DMS114 treated with DMSO at 0.1 percent for 48 hours (cell line): ENCODE measurements around the gene NCBP2L.
"Not testable (repeated sequence)": the region's sequence is repeated elsewhere in the genome, so short reads cannot be mapped to it uniquely, and the experiment has no call there.

ENCODE experiments used
- DNase-seq: peaks from one replicate; lab custom pipeline; 2025; ENCODE audit not compliant: unreplicated experiment; lab: John Stamatoyannopoulos, UW

NCBP2L gene

DNA sequence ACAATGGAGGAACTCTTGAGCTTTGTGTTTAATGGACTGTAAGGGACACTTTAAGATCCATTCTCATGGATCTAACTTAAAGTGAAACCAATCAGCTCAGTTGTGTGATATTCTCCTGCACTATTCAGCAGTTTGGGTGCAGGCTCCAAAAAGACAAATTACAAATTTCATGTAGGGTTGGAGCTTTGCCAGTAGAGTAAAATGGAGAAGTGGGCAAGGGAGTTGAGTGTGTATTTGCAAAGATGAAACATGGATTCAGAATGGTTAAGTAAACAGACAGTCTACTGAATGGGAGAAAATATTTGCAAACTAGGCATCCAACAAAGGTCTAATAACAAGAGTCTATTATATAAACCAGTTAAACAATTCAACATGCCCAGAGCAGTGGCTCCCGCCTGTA lies 26.9 kb downstream of the NCBP2L start:
- no peak for DNase-seq

- DNase-seq: no peak
These were observed 27.6 kb downstream of the NCBP2L start for GRCh38 chrX:107805179-107805578.

- not testable (repeated sequence) for DNase-seq
These were observed 32.5 kb downstream of the NCBP2L start for GRCh38 chrX:107810053-107810452.

DNA sequence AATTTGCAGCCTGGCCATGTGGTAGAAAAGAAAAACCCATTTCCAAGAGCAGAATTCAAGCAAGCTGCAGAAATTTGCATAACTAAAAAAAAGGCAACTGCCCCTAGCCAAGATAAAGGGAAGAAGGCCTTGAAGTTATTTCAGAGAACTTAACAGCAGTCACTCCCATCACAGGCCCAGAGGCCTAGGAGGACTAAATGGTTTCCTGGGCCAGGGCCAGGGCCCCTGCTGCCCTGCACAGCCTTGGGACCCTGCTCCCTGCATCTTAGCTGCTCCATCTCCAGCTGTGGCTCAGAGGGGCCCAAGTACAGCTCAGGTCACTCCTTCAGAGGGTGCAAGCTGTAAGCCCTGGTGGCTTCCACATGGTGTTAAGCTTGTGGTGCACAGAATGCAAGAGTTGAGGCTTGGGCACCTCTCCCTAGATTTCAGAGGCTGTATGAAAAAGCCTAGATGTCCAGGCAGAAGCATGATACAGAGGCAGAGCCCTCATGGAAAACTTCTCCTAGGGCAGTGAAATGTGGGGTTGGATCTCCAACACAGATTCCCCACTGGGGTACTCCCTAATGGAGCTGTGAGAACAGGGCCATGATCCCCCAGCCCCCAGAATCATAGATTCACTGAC lies 41.5 kb downstream of the NCBP2L start:
- no peak for DNase-seq

DNA sequence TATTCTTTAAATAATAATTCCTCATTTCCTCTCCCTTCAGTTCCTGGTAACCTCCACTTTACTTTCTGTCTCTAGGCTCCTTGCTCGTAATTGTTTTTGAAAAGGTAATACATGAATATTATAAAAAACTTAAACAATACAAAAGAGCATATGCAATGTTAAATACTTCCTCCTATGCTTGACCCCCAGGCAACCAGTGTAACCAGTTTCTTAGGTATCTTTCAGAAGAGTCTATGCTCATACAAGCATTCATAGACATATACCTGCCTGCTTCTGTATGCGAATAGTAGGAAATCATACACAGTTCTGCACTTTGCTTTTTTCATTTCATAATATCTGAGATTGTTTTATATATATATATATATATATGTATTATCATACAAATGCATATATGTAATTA lies 45.5 kb downstream of the NCBP2L start:
- no peak for DNase-seq

GRCh38 chrX:107823456-107823855 lies 45.9 kb downstream of the NCBP2L start:
- no peak for DNase-seq

DNA sequence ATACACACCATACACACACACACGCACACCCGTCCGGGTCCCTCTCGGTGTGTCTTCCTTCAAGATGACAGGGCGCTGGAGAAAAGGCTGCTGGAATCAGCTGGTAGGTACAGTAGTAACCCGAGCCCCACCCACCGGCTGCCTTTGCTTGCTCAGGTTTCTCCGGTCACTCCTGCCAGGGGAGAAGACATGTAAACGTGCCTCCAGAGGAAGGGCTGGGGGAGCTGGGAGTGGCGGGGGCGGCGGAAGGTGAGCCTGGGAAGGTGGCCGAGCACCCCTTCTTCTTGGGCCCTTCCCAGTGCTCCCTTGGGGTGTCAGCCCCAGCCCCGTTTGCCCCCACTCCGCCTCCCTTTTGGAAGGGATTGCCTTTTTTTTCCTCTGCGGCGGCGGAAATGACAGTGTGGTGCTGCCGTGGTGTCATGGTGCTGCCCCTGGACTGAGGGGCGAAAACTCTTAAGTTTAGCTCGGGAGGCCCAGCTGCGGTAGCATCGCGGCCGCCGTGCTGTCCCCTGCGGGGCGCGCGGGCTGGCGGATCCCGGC lies 48.2 kb downstream of the NCBP2L start, which contains the start of gene MID2:
TSS of gene MID2 (plus strand) at position 169 of the 540 bp plus-strand sequence. CDS start 561 bp downstream, outside the sequence.
- DNase-seq: no peak

- no peak for DNase-seq
These were observed 48.9 kb downstream of the NCBP2L start for GRCh38 chrX:107826238-107827029.

DNA sequence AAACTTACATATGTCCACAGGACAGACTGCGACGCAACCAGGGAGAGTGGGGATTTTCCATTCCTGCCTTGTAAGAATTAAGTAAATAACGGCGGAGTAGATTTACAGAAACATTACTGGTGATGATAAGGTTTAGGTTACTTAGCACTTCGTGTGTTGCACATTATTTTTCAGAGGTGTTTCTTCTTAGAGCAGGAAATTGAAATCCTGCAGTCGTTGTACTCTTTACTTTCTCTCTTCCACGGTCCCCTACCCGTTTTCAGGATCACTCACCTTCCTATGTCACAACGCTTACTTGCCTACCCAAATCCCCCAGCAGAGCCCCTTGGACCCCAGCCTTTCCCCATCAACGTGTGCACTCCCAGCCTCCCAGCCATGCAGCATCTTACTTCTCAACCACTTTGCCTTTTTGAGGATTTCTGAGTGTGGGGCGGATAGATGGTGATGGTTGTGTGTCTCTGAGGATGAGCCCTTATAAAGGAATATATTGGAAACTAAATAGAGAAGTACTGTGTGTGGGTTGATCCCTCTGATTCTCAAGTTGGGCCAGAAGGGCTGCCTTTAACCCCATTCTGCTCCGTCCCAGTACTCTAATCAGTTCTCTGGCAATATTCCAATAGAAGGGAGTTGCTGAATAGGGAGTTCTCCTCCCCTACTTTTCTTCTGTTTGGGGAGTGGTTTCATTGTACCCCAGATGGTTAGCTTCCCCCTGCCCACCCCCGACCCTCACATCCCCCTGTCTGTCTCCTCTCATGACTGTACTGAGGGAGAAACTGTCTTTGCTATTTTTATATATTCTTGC lies 49.7 kb downstream of the NCBP2L start:
- peak; percentile 18 for DNase-seq

DNA sequence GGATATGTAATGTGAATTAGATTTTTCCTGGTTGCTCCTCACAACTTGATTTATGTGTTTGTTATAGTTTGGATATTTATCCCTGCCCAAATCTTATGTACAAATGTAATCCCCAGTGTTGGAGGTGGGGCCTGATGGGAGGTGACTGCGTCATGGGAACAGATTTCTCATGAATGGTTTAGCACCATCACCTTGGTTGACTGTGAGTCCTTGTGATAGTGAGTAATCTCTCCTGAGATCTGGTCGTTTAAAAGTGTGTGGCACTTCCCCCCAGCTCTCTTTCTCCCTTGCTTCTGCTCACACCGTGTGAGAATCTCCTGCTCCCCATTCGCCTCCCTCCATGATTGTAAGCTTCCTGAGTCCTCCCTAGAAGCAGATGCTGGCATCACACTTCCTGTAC lies 50.3 kb downstream of the NCBP2L start:
- no peak for DNase-seq

- no peak for DNase-seq
These were observed 52.3 kb downstream of the NCBP2L start for GRCh38 chrX:107829878-107830277.

- no peak for DNase-seq
These were observed 53.7 kb downstream of the NCBP2L start for GRCh38 chrX:107831071-107831730.

DNA sequence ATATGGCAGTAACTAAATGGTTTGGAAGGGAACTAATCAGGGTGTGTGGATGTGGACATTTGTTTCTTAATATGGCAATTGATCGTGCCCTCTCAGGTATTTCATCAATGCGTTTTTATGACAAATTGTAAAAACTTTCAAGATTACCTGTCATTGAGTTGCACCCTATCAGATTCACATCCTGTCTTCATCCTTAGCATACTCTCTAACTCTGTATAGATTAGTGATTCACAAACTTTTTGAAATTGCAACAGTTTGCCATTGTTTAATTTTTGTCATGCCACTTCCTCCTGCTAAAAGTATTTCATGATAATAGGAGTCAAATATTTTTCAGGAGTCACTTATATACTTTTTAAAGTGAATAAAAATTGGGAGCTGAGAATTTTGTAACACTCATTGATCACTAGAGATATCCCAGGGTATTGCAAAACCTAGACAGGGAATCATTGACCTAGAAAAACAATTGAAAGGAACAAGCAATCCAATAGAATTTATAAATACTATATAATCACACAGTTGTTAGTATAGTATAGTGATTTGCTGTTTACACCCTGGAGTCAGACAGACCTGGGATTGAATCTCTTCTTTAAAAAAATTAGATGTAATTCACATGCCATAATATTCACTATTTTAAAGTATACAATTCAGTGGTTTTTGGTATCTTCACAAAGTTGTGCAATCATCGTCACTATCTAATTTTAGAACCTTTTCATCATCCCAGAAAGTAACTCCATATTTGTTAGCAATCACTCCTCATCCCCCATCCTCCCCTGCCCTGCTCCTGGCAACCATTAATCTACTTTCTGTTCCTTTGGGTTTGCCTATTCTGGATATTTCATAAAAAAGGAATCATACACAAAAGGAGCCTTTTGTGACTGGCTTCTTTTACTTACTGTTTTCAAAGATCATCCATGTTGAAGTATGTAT lies 57.0 kb downstream of the NCBP2L start:
- DNase-seq: no peak

DNA sequence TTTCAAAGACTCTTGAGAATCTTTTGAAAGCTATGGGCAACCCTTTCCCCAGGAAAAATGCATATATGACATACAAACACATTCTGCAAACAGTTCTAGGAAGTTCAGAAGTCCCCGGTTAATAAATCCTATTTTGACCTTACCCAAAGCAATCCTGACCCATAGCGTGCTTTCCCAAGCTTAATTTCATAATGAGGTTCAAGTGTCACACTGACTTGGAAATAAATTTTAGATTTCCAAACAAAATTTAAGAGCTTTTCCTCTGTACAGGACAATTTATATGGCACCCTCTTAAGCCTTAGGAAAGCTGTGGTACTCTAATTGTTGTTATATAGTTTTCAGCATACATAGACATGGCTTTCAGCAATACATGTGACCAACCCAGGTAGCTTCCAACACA lies 59.4 kb downstream of the NCBP2L start:
- no peak for DNase-seq

DNA sequence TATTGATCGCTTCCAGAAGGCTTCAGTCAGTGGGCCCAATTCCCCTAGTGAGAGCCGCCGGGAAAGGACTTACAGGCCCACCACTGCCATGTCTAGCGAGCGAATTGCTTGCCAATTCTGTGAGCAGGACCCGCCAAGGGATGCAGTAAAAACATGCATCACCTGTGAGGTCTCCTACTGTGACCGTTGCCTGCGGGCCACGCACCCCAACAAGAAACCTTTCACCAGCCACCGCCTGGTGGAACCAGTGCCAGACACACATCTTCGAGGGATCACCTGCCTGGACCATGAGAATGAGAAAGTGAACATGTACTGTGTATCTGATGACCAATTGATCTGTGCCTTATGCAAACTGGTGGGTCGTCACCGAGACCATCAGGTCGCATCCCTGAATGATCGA lies 63.4 kb downstream of the NCBP2L start:
- no peak for DNase-seq

- DNase-seq: no peak
These were observed 65.3 kb downstream of the NCBP2L start for GRCh38 chrX:107842715-107843400.
